HCT116 (cell line): ENCODE results near the gene CYP3A7.
"Not testable (repeated sequence)": the region's sequence is repeated elsewhere in the genome, so short reads cannot be mapped to it uniquely, and the experiment has no call there.

ENCODE experiments used
- CEBPB ChIP-seq: IDR thresholded peaks from 2 replicates; pipeline ENCODE4 v1.6.1; 2012; ENCODE audit warnings: low read depth
- EZH2 ChIP-seq: fragments of 200-600 bp; sonication (generic); IDR thresholded peaks from 2 replicates; pipeline ENCODE4 v1.6.1; 2017; ENCODE audit warnings: antibody characterized with exemption, mixed run types
- POLR2A ChIP-seq: IDR thresholded peaks from 2 replicates; pipeline ENCODE4 v1.7.0; 2011; ENCODE audit warnings: borderline replicate concordance; ENCODE audit not compliant: insufficient read depth, insufficient read length; ENCODE audit errors: extremely low read depth
- POLR2AphosphoS5 ChIP-seq: IDR thresholded peaks from 2 replicates; pipeline ENCODE4 v1.6.1; 2011; ENCODE audit warnings: mild to moderate bottlenecking, low read depth, low read length, moderate library complexity
- RAD21 ChIP-seq: IDR thresholded peaks from 2 replicates; pipeline ENCODE4 v1.6.1; 2012; ENCODE audit warnings: low read depth, mild to moderate bottlenecking
- YY1 ChIP-seq: IDR thresholded peaks from 2 replicates; pipeline ENCODE4 v1.6.1; 2011; ENCODE audit warnings: low read length, low read depth, moderate library complexity, mild to moderate bottlenecking; ENCODE audit not compliant: insufficient replicate concordance; ENCODE audit errors: extremely low read depth
- ZFX ChIP-seq: fragments of 450-650 bp; IDR thresholded peaks from 2 replicates; pipeline ENCODE4 v1.6.1; 2017
- TF ChIP-seq, protein P1 (sequence below), 3 experiments: fragments of 200-600 bp in 1 of 3; sonication (generic) in 1 of 3; IDR thresholded peaks in 2 of 3; conservative IDR thresholded peaks in 1 of 3; 2 replicates each; pipeline ENCODE4 v1.5.1; 2012 to 2017; ENCODE audit warnings: low read depth in 2 of 3, low read length in 2 of 3, antibody characterized with exemption in 1 of 3, borderline replicate concordance in 1 of 3, control low read depth in 1 of 3, mild to moderate bottlenecking in 1 of 3, mixed read lengths in 1 of 3, mixed run types in 1 of 3, moderate library complexity in 1 of 3; ENCODE audit not compliant: insufficient read depth in 1 of 3
- TF ChIP-seq, protein P2 (sequence below): IDR thresholded peaks from 2 replicates; pipeline ENCODE4 v1.6.1; 2012

DNA sequence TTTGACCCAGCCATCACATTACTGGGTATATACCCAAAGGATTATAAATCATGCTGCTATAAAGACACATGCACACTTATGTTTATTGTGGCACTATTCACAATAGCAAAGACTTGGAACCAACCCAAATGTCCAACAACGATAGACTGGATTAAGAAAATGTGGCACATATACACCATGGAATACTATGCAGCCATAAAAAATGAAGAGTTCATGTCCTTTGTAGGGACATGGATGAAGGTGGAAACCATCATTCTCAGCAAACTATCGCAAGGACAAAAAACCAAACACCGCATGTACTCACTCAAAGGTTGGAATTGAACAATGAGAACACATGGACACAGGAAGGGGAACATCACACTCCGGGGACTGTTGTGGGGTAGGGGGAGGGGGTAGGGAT, 44.1 kb downstream of the CYP3A7 start:
- not testable (repeated sequence) for TF ChIP-seq POLR2A, YY1, ZFX, EZH2, CEBPB, POLR2AphosphoS5, RAD21
- TF ChIP-seq, protein P1, sequence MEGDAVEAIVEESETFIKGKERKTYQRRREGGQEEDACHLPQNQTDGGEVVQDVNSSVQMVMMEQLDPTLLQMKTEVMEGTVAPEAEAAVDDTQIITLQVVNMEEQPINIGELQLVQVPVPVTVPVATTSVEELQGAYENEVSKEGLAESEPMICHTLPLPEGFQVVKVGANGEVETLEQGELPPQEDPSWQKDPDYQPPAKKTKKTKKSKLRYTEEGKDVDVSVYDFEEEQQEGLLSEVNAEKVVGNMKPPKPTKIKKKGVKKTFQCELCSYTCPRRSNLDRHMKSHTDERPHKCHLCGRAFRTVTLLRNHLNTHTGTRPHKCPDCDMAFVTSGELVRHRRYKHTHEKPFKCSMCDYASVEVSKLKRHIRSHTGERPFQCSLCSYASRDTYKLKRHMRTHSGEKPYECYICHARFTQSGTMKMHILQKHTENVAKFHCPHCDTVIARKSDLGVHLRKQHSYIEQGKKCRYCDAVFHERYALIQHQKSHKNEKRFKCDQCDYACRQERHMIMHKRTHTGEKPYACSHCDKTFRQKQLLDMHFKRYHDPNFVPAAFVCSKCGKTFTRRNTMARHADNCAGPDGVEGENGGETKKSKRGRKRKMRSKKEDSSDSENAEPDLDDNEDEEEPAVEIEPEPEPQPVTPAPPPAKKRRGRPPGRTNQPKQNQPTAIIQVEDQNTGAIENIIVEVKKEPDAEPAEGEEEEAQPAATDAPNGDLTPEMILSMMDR (IDR thresholded peaks at IDR 0.05 in 2 of 3, conservative IDR thresholded peaks at IDR 0.05 in 1 of 3; ENCODE audit: borderline replicate concordance in 1 of 3, insufficient read depth in 1 of 3, low read depth in 2 of 3, low read length in 2 of 3): not testable (repeated sequence)
- TF ChIP-seq, protein P2, sequence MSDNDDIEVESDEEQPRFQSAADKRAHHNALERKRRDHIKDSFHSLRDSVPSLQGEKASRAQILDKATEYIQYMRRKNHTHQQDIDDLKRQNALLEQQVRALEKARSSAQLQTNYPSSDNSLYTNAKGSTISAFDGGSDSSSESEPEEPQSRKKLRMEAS: not testable (repeated sequence)
